ENCODE data around the gene TMEM215.

GRCh38 chr9:32742296-32742695, 41.0 kb upstream of the TMEM215 start:
- no peak for TF ChIP-seq POLR2AphosphoS5 (IDR thresholded peaks at IDR 0.05; ENCODE audit: low read depth, low read length)
- TF ChIP-seq TAF1 (IDR thresholded peaks at IDR 0.05; ENCODE audit: borderline replicate concordance, low read depth, low read length), result no peak
- TF ChIP-seq POLR2A (IDR thresholded peaks at IDR 0.05; ENCODE audit: low read depth, low read length), result no peak

Data from GM12892 (cell line).